K562 (cell line): ENCODE measurements around the gene KIF3B. TPM values are rescaled to one million over a fixed set of nuclear protein-coding genes. Genes with fewer than 3 reads are reported as not detected.

Source experiments
- COPS2 ChIP-seq: fragments of 450-650 bp; conservative IDR thresholded peaks from 2 replicates; pipeline ENCODE4 v1.6.1; 2016; ENCODE audit warnings: mild to moderate bottlenecking, moderate library complexity
- ETV6 ChIP-seq, 3 experiments: fragments of 150-350 bp in 1 of 3; sonication (generic) in 1 of 3; formaldehyde crosslinking in 1 of 3; IDR thresholded peaks; 2 replicates each; pipeline versions ENCODE4 v1.6.1 to v1.8.0; 2014 to 2022; ENCODE audit warnings: borderline replicate concordance in 2 of 3, low read depth in 2 of 3, antibody characterized with exemption in 1 of 3, low read length in 1 of 3, mild to moderate bottlenecking in 1 of 3, missing genetic modification reagents in 1 of 3
- FOSL1 ChIP-seq: fragments of 200-800 bp; sonication (Bioruptor generic); conservative IDR thresholded peaks from 2 replicates; pipeline ENCODE4 v1.6.1; 2016; ENCODE audit warnings: missing genetic modification characterization, missing compliant biosample characterization
- KDM2B ChIP-seq: fragments of 250-450 bp; sonication (Bioruptor Pico); IDR thresholded peaks from 2 replicates; pipeline ENCODE4 v1.8.0; 2021; ENCODE audit warnings: mild to moderate bottlenecking, moderate library complexity
- TCF3 ChIP-seq: sonication (generic); formaldehyde crosslinking; IDR thresholded peaks from 2 replicates; pipeline ENCODE4 v1.4.0; 2020; ENCODE audit warnings: mild to moderate bottlenecking, missing genetic modification reagents
- ZBTB40 ChIP-seq, 2 experiments: fragments of 450-650 bp in 1 of 2; sonication (generic) in 1 of 2; formaldehyde crosslinking in 1 of 2; IDR thresholded peaks; 2 replicates each; pipeline versions ENCODE4 v1.7.1 to v1.9.0; 2016 to 2022; ENCODE audit warnings: inconsistent platforms in 1 of 2, mild to moderate bottlenecking in 1 of 2, missing genetic modification reagents in 1 of 2
- ZFP91 ChIP-seq: sonication (generic); formaldehyde crosslinking; IDR thresholded peaks from 2 replicates; pipeline ENCODE4 v1.8.0; 2022; ENCODE audit warnings: mild to moderate bottlenecking, missing genetic modification reagents
- ZNF696 ChIP-seq: fragments of 250-450 bp; sonication (Bioruptor Pico); conservative IDR thresholded peaks from 2 replicates; pipeline ENCODE4 v1.4.0; 2020; ENCODE audit warnings: mild to moderate bottlenecking, moderate library complexity
- polyA plus RNA-seq, 8 experiments: library from polyadenylated mRNA; depleted of rRNA in 4 of 8; stranded (reverse) in 5 of 8; unstranded in 3 of 8; fragments of >200 nt; fragmentation: Nextera tagmentation in 2 of 8; fragmentation: Illumina TruSeq in 1 of 8; extraction: Ambion mirVana in 2 of 8; extraction: Trizol in 1 of 8; gene quantifications; 2 replicates each; pipeline versions ENCODE4 v1.2.1 to v1.2.3, GENCODE V29; 2011 to 2014; ENCODE audit warnings: inconsistent platforms in 1 of 8, missing spikeins in 1 of 8
- total RNA-seq, 7 experiments: library from RNA; depleted of rRNA in 6 of 7; stranded (reverse); fragments of >200 nt in 6 of 7; fragmentation: Illumina TruSeq in 2 of 7; extraction: Trizol in 2 of 7; gene quantifications; 2 replicates each; pipeline versions ENCODE4 v1.2.1 to v1.2.3, GENCODE V29; 2011 to 2021; ENCODE audit warnings: low replicate concordance in 1 of 7
- TF ChIP-seq, protein P1 (sequence below): sonication (generic); formaldehyde crosslinking; IDR thresholded peaks from 2 replicates; pipeline ENCODE4 v1.8.0; 2023; ENCODE audit warnings: mild to moderate bottlenecking, missing genetic modification reagents
- TF ChIP-seq, protein P2 (sequence below): fragments of 250-450 bp; sonication (Bioruptor Pico); IDR thresholded peaks from 2 replicates; pipeline ENCODE4 v1.6.1; 2021; ENCODE audit warnings: mild to moderate bottlenecking

Gene KIF3B
- total and polyA plus RNA-seq, 9 of the 15 experiments (the other 6 are each of a cell fraction or from before 2014, with no cell fraction given) = 2.9 to 12.3 (median 8.6) TPM

DNA sequence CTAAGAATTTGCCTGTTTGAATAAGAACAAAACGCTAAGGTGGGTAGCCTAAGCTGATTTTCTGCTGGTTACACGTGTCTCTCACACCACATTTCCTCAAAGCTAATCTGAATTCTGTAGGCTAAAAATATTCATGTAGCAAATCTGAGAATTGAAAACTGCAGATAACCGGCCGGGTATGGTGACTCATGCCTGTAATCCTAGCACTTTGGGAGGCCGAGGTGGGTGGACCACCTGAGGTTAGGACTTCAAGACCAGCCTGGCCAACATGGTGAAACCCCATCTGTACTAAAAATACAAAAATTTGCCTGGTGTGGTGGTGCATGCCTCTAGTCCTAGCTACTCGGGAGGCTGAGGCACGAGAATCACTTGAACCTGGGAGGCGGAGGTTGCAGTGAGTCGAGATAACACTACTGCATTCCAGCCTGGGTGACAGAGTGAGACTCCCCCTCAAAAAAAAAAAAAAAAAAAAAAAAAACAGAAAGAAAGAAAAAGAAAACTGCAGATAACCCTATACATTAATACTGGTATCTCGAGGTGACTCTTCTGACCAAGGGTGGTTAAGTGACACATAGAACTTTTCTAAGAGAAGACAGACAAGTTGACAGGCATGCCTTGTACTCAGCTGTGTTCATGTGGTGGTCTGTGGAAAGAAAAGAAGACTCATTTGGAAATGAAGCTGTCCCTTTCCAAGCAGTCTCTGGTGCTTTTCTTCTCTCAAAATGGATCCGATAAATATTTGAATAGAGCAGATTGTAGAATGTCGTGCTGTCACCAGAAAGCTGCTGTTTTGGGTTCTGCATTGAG lies 55.9 kb downstream of the KIF3B start (continued):
- no peak for TF ChIP-seq ZFP91 (CRISPR knock-in tag)
- no peak for TF ChIP-seq ZBTB40 (IDR thresholded peaks at IDR 0.05)
- no peak for TF ChIP-seq ZBTB40 (CRISPR knock-in tag; IDR thresholded peaks at IDR 0.05)
- TF ChIP-seq TCF3 (CRISPR knock-in tag) = peak; percentile 5; the same call in 1 of the 2 replicates
- no peak for TF ChIP-seq KDM2B (CRISPR knock-in tag)
- TF ChIP-seq, protein P1, sequence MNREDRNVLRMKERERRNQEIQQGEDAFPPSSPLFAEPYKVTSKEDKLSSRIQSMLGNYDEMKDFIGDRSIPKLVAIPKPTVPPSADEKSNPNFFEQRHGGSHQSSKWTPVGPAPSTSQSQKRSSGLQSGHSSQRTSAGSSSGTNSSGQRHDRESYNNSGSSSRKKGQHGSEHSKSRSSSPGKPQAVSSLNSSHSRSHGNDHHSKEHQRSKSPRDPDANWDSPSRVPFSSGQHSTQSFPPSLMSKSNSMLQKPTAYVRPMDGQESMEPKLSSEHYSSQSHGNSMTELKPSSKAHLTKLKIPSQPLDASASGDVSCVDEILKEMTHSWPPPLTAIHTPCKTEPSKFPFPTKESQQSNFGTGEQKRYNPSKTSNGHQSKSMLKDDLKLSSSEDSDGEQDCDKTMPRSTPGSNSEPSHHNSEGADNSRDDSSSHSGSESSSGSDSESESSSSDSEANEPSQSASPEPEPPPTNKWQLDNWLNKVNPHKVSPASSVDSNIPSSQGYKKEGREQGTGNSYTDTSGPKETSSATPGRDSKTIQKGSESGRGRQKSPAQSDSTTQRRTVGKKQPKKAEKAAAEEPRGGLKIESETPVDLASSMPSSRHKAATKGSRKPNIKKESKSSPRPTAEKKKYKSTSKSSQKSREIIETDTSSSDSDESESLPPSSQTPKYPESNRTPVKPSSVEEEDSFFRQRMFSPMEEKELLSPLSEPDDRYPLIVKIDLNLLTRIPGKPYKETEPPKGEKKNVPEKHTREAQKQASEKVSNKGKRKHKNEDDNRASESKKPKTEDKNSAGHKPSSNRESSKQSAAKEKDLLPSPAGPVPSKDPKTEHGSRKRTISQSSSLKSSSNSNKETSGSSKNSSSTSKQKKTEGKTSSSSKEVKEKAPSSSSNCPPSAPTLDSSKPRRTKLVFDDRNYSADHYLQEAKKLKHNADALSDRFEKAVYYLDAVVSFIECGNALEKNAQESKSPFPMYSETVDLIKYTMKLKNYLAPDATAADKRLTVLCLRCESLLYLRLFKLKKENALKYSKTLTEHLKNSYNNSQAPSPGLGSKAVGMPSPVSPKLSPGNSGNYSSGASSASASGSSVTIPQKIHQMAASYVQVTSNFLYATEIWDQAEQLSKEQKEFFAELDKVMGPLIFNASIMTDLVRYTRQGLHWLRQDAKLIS (CRISPR knock-in tag) = no peak
- TF ChIP-seq ZNF696 (CRISPR knock-in tag) = no peak
- peak; percentile 87 for TF ChIP-seq FOSL1
- TF ChIP-seq, protein P2, sequence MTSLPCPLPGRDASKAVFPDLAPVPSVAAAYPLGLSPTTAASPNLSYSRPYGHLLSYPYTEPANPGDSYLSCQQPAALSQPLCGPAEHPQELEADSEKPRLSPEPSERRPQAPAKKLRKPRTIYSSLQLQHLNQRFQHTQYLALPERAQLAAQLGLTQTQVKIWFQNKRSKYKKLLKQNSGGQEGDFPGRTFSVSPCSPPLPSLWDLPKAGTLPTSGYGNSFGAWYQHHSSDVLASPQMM (CRISPR knock-in tag) = no peak
- TF ChIP-seq COPS2 = no peak
- TF ChIP-seq ETV6 (IDR thresholded peaks at IDR 0.05; ENCODE audit: borderline replicate concordance in 1 of 2, low read depth in 2 of 2, low read length in 1 of 2) = no peak
- no peak for TF ChIP-seq ETV6 (CRISPR knock-in tag; IDR thresholded peaks at IDR 0.05; ENCODE audit: borderline replicate concordance)
